ENCODE results near the gene DSG2. TPM values are rescaled to one million over a fixed set of nuclear protein-coding genes. Genes with fewer than 3 reads are reported as not detected.

Gene DSG2
- total and polyA plus RNA-seq, 3 donors from 2014 or later: 5.9 to 8.6 (median 7.0) TPM

DNA sequence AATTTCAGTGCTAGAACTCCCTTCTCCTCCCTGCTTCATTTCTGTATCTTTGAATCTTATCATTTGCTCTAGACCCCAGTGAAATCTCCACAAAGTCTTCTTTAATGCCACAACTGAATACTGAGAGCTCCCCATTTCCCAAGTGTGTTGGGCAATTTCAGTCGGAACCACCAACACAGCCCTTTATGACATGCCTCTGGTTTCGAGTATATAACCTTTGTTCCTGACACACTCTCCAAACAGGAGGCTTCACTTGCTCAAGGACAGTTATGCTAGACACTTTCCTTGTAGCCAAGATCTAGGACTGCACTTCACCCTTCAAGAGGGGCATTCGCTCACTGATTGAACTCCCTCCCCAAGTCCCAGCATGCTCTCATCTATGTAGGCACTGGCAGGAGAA lies 75.1 kb downstream of the DSG2 start:
- Histone ChIP-seq H3K9me3 (no peaks in the 10 kb centered on the region), H3K4me1 (no peaks in the 10 kb centered on the region), H3K27me3 (no peaks in the 10 kb centered on the region), H3K4me3 (no peak overlapping the region), H3K27ac (no peak overlapping the region), H3K36me3 (ENCODE audit: low read depth, missing control alignments) (no peaks in the 10 kb centered on the region)
- TF ChIP-seq, protein P1, sequence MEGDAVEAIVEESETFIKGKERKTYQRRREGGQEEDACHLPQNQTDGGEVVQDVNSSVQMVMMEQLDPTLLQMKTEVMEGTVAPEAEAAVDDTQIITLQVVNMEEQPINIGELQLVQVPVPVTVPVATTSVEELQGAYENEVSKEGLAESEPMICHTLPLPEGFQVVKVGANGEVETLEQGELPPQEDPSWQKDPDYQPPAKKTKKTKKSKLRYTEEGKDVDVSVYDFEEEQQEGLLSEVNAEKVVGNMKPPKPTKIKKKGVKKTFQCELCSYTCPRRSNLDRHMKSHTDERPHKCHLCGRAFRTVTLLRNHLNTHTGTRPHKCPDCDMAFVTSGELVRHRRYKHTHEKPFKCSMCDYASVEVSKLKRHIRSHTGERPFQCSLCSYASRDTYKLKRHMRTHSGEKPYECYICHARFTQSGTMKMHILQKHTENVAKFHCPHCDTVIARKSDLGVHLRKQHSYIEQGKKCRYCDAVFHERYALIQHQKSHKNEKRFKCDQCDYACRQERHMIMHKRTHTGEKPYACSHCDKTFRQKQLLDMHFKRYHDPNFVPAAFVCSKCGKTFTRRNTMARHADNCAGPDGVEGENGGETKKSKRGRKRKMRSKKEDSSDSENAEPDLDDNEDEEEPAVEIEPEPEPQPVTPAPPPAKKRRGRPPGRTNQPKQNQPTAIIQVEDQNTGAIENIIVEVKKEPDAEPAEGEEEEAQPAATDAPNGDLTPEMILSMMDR (IDR thresholded peaks at IDR 0.05): no peak
- TF ChIP-seq POLR2A (IDR thresholded peaks at IDR 0.05): no peak
- WGBS, 2 donors: 76 to 94% methylated on average over 3 of the region's 3 CpGs
- DNase-seq: no peak
- intact Hi-C loops (cut with DNase I; ENCODE audit: low total_unique reads): no loop called here

DNA sequence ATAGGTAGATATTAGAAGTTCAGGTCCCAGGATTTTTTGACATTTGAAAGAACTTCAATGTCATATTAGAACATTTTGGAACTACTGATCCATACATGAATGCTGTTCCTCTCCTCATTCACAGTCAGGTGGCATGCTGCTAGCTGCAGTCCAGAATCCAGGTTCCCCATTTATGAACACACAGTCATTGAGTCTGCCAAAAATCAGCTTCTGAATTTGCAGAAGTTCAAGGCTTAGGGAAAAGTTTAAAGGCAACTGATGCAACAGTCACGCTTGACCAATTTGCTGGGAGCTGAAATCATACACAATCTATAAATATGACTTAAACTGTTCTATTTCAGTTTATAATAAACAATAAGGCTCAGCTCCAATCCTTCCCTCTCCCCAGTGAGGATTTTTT lies 76.4 kb downstream of the DSG2 start:
- Histone ChIP-seq H3K9me3 (no peaks in the 10 kb centered on the region), H3K27me3 (no peaks in the 10 kb centered on the region), H3K36me3 (ENCODE audit: low read depth, missing control alignments) (no peaks in the 10 kb centered on the region), H3K4me1 (no peaks in the 10 kb centered on the region), H3K4me3 (no peak overlapping the region), H3K27ac (no peak overlapping the region)
- no peak for DNase-seq
- intact Hi-C loops (cut with DNase I; ENCODE audit: low total_unique reads): no loop called here
- 58 to 85% methylated on average over 1 of the region's 1 CpG for WGBS, 2 donors
- TF ChIP-seq, protein P1 (IDR thresholded peaks at IDR 0.05): no peak
- TF ChIP-seq POLR2A (IDR thresholded peaks at IDR 0.05): no peak

DNA sequence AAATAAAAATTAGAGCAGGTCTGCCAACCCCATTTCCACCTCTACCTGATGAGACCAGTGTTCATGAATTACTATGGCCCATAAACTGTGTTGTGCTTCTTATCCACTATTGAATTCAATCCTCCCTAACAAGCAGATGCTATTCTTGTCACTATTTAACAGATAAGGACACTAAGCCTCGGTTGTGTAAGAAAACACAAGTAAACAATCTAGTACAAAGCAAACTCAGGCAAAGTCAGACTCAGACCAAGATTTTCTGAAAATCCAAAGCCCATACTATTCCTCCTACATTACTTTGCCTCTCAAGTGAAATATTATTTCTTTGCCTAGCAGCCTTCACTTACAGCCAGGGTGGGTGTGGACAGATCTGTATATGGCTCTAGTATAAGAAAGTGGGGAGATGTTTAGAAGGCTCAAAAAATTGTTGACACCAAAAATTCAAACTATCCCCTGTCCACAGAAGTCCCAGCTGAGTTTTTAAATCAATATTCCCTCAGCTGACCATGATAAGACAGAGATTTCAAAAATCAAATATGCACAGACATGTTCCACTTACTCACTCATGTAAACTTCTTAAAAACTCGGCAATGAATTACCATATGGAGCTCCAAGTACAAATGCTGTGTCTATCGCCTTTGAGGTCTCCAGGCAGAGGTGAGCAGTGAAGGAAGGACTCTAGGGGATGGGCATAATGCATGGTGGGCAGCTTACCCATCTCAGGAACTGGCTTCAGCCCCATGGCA lies 77.7 kb downstream of the DSG2 start:
- intact Hi-C loops (cut with DNase I; ENCODE audit: low total_unique reads): no loop called here
- no peak for DNase-seq
- WGBS, 2 donors: 71 to 76% methylated on average over 3 of the region's 3 CpGs

DNA sequence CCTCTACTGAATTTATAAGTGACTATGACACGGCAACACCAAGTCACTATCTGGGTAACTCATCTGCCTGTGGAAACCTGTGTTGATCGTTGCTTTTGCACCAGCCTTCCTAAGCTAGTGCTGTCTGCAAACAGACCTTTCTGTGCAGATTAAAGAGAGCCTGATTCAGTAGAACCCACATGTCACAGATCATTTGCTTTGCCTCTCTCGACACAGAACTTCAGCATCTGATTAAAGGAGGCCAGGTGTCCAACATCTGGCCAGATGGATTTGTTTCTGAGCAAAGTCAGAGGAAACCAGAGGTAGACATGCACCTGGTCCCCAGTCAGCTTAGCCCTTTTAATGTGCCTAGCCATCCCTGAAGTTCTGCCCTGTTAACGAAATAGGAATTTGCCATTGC lies 78.7 kb downstream of the DSG2 start:
- no peaks in the 10 kb centered on the region for H3K4me1 ChIP-seq
- H3K27me3 ChIP-seq: no peaks in the 10 kb centered on the region
- TF ChIP-seq, protein P1 (IDR thresholded peaks at IDR 0.05): no peak
- TF ChIP-seq POLR2A (IDR thresholded peaks at IDR 0.05): no peak
- H3K36me3 ChIP-seq (ENCODE audit: low read depth, missing control alignments): no peaks in the 10 kb centered on the region
- no peak overlapping the region for H3K4me3 ChIP-seq
- intact Hi-C loops (cut with DNase I; ENCODE audit: low total_unique reads): no loop called here
- WGBS, 2 donors: 77 to 90% methylated on average over 4 of the region's 4 CpGs
- H3K27ac ChIP-seq: no peak overlapping the region
- no peaks in the 10 kb centered on the region for H3K9me3 ChIP-seq
- no peak for DNase-seq

More for the DNA sequence above, 77.7 kb downstream of the DSG2 start:
- H3K27ac ChIP-seq: no peak overlapping the region
- H3K36me3 ChIP-seq (ENCODE audit: low read depth, missing control alignments): no peaks in the 10 kb centered on the region
- no peaks in the 10 kb centered on the region for H3K9me3 ChIP-seq
- TF ChIP-seq POLR2A (IDR thresholded peaks at IDR 0.05): no peak
- TF ChIP-seq, protein P1 (IDR thresholded peaks at IDR 0.05): no peak
- no peak overlapping the region for H3K4me3 ChIP-seq
- H3K4me1 ChIP-seq: no peaks in the 10 kb centered on the region
- H3K27me3 ChIP-seq: no peaks in the 10 kb centered on the region

DNA sequence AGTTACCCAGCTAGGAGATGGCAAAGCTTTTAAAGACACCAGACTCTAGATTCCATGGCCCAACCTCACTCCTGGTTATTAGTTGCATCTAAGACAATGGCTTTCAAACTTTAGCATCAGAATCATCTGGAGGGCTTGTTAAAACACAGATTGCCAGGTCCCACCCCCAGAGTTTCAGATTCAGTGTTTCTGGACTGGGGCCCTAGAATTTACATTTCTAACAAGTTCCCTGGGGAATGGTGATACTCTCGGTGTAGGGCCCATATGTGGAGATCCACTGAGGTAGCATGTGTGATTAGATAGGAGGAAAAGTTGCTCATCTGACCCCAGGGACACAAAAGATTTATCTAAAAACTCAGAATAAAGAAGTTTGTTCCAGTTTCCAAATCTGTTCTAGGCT lies 79.2 kb downstream of the DSG2 start:
- Histone ChIP-seq H3K4me3 (no peak overlapping the region), H3K9me3 (no peaks in the 10 kb centered on the region), H3K27me3 (no peaks in the 10 kb centered on the region), H3K27ac (no peak overlapping the region), H3K4me1 (no peaks in the 10 kb centered on the region), H3K36me3 (ENCODE audit: low read depth, missing control alignments) (no peaks in the 10 kb centered on the region)
- intact Hi-C loops (cut with DNase I; ENCODE audit: low total_unique reads): no loop called here
- TF ChIP-seq, protein P1 (IDR thresholded peaks at IDR 0.05): no peak
- no peak for TF ChIP-seq POLR2A (IDR thresholded peaks at IDR 0.05)
- DNase-seq: no peak
- WGBS, 2 donors: 79 to 83% methylated on average over 1 of the region's 1 CpG
